Limb (tissue), 2 donors: Measurements from ENCODE around the gene ACD.

Experiments
- DNase-seq, 2 donors: peaks; one replicate each; pipeline ENCODE4 v3.0.0-alpha.2; 2016; ENCODE audit errors: extremely low spot score in 2 of 2

ACD gene

DNA sequence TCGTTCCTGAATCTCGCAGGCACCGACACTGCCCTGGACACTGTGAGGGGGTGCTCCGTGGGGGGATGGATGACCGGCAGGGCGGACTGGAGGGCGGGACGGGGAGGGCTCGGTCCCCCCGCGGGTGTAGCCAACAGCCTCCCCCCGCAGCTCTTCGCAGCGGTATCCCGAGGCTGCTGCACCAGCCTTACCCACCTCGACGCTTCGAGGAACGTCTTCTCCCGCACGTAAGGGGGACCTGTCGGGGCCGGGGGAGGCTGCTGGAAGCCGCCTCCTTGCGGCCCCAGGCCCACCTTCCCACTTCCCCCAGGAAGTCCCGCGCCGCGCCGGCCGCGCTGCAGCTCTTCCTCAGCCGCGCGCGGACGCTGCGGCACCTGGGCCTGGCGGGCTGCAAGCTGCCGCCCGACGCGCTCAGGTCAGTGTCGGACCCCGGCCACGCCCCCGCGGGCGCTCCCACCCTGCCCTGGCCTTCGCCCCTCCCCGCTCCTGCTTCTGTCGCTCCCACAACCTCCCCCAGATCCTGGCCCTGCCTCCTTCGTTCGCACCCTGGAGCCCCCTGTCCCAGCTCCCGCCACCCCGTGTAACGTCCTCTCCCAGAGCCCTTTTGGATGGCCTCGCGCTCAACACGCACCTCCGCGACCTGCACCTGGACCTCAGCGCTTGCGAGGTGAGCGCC is 11.8 kb downstream of the ACD start:
- DNase-seq, result peak in 1 of 2 donors; percentile 30

DNA sequence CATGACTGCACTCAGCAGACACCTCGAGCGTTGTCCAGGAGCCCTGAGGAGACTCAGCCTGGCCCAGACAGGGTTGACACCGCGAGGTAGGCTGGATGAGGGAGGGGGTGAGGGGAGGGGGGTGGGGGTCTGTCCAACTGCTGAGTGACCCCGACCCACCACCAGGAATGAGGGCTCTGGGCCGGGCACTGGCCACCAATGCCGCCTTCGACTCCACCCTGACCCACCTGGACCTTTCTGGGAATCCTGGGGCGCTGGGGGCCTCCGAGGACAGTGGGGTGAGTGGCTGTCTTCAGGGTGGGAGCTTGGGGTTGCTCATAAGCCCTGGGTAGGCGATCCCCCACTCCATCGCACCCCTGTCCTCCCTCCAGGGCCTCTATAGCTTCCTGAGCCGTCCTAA is 12.4 kb downstream of the ACD start:
- no peak for DNase-seq

DNA sequence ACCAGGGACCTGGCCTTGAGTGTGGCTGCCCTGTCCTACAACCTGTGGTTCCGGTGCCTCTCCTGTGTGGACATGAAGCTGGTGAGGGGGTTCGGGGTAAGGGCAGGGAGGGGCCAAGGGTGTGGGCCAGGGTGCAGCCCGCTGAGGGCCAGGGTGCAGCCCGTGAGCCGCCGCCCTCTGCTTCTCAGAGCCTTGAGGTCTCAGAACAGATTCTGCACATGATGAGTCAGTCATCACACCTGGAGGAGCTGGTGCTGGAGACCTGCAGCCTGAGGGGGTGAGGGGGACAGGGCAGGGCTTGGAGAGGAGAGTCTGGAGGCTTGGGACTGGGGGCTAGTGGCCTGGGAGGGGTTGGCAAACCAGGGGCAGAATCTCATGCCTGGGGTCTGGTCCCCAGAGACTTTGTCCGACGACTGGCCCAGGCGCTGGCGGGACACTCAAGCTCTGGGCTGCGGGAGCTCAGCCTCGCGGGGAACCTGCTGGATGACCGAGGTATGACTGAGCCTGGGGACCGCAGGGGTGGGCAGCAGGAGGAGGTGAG is 12.9 kb downstream of the ACD start:
- peak in 1 of 2 donors; percentile 20 for DNase-seq

DNA sequence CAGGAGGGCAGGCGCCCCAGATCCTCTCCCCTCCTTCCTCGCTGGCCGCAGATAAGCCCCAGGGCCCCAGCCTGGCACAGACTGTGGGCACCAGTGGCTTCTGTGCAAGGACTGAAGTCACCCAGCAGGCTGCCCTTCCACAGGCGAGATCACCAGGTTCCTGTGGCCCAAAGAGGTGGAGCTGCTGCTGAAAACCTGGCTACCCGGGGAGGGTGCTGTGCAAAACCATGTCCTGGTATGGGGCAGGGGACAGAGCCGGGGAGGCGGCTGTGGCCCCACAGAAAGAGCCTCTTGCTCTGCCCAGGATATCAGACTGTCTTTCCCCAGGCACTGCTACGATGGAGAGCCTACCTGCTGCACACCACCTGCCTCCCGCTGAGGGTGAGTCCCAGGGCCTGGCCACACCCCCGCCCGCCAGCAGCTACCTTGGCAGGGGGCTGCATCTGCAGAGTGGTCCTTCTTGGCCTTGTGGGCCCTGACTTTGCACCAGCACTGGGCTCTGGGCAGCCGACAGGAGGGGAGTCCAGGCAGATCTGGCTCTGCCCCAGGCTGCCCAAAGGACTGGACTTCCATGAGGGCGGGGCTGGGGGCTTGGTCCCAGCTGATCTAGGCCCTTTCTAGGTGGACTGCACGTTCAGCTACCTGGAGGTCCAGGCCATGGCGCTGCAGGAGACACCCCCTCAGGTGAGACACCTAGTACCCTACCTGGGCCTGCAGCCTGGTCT is 14.5 kb downstream of the ACD start:
- DNase-seq, result peak in 1 of 2 donors; percentile 21

DNA sequence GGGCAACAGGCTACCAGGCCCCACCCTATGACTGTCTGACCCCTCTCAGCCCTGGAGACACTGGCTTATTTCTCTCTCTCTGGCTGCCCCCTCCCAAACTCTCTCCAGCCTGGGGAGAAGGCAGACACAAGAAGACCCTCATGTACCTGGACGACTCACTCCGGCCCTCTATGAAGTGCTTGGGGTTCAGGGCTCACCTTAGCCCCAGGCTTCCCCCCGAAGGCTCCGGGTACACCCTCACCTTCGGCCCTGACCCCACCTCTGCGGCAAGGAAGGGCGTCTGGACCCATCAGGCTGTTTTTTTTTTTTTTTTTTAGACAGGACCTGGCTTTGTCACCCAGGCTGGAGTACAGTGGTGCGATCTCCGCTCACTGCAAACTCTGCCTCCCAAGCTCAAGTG is 16.0 kb downstream of the ACD start:
- DNase-seq, result no peak

DNA sequence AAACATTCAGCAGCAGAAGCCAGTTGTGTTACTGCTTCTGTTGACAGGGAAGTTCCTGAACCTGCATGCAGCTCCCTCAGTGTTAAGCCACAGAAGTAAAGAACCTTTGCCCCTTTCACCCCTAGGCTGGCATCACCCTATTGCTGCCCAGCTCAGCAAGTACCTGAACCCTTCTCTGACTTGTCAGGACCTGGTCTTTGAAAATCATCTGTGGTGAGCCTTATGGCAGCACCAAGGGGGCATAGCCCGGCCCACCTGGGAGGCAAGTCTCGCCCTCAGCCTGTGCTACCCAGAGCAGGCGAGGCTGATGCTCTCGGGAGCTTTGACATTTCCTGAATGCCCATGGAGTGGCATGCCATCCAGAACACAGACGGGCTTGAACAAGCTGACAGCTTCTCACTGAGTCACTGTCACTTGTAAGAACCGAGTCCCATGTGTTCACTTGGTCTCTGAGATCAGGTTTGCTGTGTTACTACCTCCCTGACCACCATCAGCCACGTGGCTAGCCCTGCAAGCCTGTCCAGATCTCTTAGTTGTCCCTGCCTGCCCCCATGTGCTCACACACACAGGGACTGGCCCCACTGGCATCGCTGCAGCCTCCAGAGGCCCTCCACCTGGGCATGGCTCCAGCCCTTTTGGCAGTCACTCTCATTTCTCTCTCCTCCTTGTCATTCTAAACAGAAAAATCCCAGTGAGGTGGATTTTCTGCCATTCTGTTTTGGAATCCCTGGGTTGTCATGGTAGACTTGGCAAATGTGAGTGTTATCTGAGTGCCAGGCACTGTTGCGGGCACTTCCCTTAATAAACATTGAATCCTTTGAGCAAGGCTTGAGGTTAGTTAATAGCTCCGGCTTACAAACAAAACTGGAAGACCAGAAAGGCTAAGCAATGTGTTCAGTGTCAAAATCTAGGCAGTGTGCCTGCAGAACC is 18.0 kb downstream of the ACD start:
- no peak for DNase-seq

DNA sequence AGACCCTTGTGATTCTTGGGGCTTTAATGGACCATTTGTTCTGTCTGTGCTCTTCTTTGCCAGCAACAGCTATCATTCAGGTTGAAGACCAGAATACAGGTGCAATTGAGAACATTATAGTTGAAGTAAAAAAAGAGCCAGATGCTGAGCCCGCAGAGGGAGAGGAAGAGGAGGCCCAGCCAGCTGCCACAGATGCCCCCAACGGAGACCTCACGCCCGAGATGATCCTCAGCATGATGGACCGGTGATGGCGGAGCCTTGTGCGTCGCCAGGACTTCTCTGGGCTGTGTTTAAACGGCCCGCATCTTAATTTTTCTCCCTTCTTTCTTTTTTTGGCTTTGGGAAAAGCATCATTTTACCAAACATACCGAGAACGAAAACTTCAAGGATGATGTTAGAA is 22.4 kb downstream of the ACD start:
- no peak for DNase-seq

DNA sequence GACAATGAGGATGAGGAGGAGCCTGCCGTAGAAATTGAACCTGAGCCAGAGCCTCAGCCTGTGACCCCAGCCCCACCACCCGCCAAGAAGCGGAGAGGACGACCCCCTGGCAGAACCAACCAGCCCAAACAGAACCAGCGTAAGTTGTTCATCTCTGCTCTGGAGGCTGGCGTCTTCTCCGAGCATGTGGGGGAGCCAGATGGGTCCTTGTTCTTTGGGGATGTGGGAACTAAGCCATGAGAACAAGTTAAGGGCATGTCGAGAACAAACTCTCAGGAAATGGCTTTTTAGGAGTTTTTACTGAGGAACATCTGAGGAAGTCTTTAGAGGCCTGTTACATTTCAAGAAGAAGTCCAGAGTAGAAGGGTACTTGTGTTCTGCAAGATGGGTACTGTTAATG is 23.3 kb downstream of the ACD start:
- no peak for DNase-seq

DNA sequence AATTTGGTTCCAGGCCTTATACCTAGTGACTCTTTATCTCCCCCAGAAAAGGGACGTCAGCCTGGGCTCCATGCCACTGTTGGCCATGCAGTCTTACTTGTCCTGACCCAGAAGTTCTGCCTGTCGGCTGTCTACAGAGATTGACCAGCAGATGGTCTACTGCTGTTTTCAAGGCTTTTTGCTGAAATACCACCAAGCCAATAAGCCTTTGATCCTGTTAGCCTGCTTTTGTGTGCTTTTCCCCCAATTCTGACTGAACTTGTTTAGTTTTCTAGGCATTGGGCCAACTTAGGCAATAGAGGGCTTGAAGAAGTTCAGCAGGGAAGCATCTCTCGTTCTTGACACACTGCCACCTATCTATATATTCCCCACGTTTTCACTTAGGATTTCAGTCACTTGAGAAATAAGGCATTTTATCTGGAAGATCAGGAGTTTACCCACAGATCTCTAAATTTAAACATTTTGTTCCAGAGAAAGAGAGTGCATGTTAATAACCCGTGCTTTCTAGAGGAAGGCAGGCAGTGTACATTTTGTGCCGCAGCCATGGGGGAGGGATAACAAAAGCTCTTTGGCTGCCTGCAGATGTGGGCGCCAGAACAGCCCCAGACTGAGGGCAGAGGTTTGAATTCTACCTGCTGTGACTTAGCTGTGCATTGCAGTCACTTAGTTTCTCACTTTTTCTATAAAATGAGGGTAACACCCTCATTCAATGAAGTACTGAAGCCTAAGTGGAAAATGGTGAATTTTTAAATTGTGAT is 27.5 kb downstream of the ACD start:
- DNase-seq, result no peak

DNA sequence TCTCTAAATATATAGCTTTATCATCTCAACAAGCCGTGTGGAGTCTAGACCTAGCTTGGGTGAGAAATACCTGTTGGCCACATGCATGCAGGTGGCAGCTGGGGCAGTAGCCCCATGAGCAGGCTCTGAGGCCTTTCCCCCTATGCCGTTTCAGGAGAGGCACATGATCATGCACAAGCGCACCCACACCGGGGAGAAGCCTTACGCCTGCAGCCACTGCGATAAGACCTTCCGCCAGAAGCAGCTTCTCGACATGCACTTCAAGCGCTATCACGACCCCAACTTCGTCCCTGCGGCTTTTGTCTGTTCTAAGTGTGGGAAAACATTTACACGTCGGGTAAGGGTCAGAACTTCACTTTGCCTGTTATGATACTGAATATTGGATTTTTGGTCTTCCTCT is 31.8 kb downstream of the ACD start:
- no peak for DNase-seq

DNA sequence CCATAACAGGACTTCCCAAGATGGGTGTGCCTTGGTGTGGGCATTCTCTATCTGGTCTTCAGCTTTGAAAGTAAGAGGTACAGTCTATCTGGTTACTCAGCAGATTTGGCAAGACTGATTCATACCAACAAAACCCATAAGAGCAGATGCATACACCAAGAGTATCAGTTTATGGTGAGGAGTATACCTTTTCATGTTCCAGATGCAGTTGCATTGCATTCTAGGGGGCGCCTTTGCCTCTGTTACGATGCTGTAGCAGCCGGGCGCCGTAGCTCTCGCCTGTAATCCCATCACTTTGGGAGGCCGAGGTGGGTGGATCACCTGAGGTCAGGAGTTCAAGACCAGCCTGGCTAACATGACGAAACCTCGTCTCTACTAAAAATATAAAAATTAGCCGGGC is 46.3 kb downstream of the ACD start:
- DNase-seq, result no peak

DNA sequence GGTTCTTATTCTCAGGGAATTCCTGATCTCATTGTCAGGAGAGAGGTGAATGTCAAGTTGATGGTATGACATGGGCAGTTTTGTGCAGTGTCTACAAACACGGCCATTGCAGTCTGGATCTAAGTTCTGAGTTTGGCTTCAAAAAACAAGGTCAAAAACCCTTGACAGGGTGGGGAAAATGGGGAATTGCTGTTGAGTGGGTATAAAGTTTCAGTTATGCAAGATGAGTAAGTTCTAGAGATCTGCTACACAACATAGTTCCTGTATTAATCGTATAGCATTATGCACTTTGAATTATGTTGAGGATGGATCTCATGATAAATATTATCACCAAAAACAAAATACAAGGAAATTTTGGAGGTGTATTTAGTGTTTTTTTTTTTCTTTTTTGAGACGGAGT is 51.7 kb downstream of the ACD start:
- DNase-seq, result no peak
